Measurements from ENCODE around the gene ZNF275.
A peak's percentile ranks its signal among the peaks of the same experiment; 100 is the strongest.

ZNF275 gene

GRCh38 chrX:153400146-153401132 is 66.5 kb downstream of the ZNF275 start:
- Histone ChIP-seq H3K27ac (ENCODE audit: low read depth, low read length) (no peak overlapping the region), H3K79me2 (ENCODE audit: control insufficient read depth, low read length) (no peaks in the 10 kb centered on the region), H4K20me1 (ENCODE audit: control insufficient read depth, insufficient read depth, low read depth, low read length) (no peaks in the 10 kb centered on the region), H3K36me3 (ENCODE audit: control insufficient read depth, low read length) (no peaks in the 10 kb centered on the region), H3K27me3 (ENCODE audit: control insufficient read depth, low read length) (no peaks in the 10 kb centered on the region), H3K4me2 (ENCODE audit: low read length) (no peak overlapping the region), H3K9me2 (replicated peaks; ENCODE audit: control insufficient read depth, low read length) (no peaks in the 10 kb centered on the region), H3K4me1 (ENCODE audit: control insufficient read depth, low read length) (no peaks in the 10 kb centered on the region; the same call in 1 of the 2 replicates), H3K9me3 (ENCODE audit: control insufficient read depth, insufficient read depth, low read length) (no peaks in the 10 kb centered on the region), H3K4me3 (ENCODE audit: low read length) (no peak overlapping the region), H3F3A (ENCODE audit: control insufficient read depth, insufficient read depth) (no peaks in the 10 kb centered on the region)
- peak; percentile 98 for TF ChIP-seq CTCF (IDR thresholded peaks at IDR 0.05; ENCODE audit: low read depth, low read length, poor library complexity, severe bottlenecking)
- TF ChIP-seq EZH2phosphoT487 (IDR thresholded peaks at IDR 0.05; ENCODE audit: borderline replicate concordance, low read length): no peak

GRCh38 chrX:153401133-153401764 is 67.3 kb downstream of the ZNF275 start, which contains the start of gene PNMA6E:
Gene PNMA6E, minus strand, starts transcription at chrX:153401350. Its CDS starts 2,501 bp downstream, at chrX:153398849.
- no peaks in the 10 kb centered on the region for H3K27me3 ChIP-seq (ENCODE audit: control insufficient read depth, low read length)

More at GRCh38 chrX:153401133-153401764, 67.3 kb downstream of the ZNF275 start, which contains the start of gene PNMA6E:
- Histone ChIP-seq H3K4me1 (ENCODE audit: control insufficient read depth, low read length) (no peaks in the 10 kb centered on the region; the same call in 1 of the 2 replicates), H3K27ac (ENCODE audit: low read depth, low read length) (no peak within 1 kb of the TSS), H3K36me3 (ENCODE audit: control insufficient read depth, low read length) (no peaks in the 10 kb centered on the region), H3K79me2 (ENCODE audit: control insufficient read depth, low read length) (no peaks in the 10 kb centered on the region), H3K4me2 (ENCODE audit: low read length) (no peak within 1 kb of the TSS), H3K9me2 (replicated peaks; ENCODE audit: control insufficient read depth, low read length) (no peaks in the 10 kb centered on the region), H3K4me3 (ENCODE audit: low read length) (no peak within 1 kb of the TSS), H3K9me3 (ENCODE audit: control insufficient read depth, insufficient read depth, low read length) (no peaks in the 10 kb centered on the region), H4K20me1 (ENCODE audit: control insufficient read depth, insufficient read depth, low read depth, low read length) (no peaks in the 10 kb centered on the region), H3F3A (ENCODE audit: control insufficient read depth, insufficient read depth) (no peaks in the 10 kb centered on the region)
- TF ChIP-seq CTCF (IDR thresholded peaks at IDR 0.05; ENCODE audit: low read depth, low read length, poor library complexity, severe bottlenecking) (no peak), EZH2phosphoT487 (IDR thresholded peaks at IDR 0.05; ENCODE audit: borderline replicate concordance, low read length) (no peak)
